GM10266 (cell line): ENCODE data around the gene HGS.

Experiments used
- DNase-seq: peaks from one replicate; pipeline ENCODE4 v3.0.0; 2012; ENCODE audit errors: extremely low spot score
- TF ChIP-seq, protein P1 (sequence below): IDR thresholded peaks from 2 replicates; pipeline ENCODE4 v1.5.1; 2012; ENCODE audit warnings: mild to moderate bottlenecking, low read depth; ENCODE audit not compliant: control insufficient read depth, insufficient read depth; ENCODE audit errors: missing control alignments

Gene HGS, protein sequence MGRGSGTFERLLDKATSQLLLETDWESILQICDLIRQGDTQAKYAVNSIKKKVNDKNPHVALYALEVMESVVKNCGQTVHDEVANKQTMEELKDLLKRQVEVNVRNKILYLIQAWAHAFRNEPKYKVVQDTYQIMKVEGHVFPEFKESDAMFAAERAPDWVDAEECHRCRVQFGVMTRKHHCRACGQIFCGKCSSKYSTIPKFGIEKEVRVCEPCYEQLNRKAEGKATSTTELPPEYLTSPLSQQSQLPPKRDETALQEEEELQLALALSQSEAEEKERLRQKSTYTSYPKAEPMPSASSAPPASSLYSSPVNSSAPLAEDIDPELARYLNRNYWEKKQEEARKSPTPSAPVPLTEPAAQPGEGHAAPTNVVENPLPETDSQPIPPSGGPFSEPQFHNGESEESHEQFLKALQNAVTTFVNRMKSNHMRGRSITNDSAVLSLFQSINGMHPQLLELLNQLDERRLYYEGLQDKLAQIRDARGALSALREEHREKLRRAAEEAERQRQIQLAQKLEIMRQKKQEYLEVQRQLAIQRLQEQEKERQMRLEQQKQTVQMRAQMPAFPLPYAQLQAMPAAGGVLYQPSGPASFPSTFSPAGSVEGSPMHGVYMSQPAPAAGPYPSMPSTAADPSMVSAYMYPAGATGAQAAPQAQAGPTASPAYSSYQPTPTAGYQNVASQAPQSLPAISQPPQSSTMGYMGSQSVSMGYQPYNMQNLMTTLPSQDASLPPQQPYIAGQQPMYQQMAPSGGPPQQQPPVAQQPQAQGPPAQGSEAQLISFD

DNA sequence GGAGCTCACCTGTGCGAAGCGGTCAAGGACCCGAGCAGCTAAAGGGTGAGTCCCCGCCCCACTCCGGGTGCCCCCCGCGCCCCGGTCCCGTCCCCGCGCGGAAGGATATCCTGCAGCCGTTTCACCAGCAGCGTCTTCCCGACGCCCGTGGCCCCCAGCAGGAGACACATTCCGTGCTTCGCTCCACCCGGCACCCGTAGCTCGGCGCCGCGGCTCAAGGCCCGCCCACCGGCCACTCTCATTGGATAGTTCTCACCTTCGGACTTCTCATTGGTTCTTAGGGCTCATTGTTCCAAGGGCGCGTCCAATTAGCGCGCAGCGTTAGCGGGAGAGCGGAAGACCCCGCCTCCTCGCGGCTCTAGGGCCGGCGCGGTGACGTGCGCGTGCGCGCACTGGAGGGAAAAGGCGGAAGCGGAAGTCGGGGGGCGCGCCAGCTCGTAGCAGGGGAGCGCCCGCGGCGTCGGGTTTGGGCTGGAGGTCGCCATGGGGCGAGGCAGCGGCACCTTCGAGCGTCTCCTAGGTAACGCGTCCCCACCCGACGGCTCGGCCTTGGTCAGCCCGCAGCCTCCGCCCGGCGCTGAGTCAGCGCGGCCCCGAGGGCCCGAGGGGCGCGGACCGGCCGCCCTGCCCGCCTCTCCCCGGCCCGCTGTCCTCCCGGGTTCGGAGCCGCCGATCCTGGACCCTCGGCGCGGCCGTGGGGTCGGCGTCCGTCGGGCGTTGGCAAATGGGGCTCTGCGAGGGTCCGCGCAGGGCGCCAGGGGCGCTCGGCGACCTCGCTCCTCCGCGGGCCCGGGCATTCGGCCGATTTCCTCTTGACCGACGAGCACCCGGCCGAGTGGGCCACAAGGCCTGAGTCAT, at the start of gene HGS, which contains the start of gene ARL16:
HGS (plus strand) TSS at position 428 of the 858 bp plus-strand sequence; CDS start at position 484, 56 bp downstream.
ARL16 (minus strand) TSS at position 214 of the 858 bp plus-strand sequence; CDS start at position 170, 44 bp downstream.
- TF ChIP-seq, protein P1, sequence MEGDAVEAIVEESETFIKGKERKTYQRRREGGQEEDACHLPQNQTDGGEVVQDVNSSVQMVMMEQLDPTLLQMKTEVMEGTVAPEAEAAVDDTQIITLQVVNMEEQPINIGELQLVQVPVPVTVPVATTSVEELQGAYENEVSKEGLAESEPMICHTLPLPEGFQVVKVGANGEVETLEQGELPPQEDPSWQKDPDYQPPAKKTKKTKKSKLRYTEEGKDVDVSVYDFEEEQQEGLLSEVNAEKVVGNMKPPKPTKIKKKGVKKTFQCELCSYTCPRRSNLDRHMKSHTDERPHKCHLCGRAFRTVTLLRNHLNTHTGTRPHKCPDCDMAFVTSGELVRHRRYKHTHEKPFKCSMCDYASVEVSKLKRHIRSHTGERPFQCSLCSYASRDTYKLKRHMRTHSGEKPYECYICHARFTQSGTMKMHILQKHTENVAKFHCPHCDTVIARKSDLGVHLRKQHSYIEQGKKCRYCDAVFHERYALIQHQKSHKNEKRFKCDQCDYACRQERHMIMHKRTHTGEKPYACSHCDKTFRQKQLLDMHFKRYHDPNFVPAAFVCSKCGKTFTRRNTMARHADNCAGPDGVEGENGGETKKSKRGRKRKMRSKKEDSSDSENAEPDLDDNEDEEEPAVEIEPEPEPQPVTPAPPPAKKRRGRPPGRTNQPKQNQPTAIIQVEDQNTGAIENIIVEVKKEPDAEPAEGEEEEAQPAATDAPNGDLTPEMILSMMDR: no peak
- peak; percentile 100 for DNase-seq

DNA sequence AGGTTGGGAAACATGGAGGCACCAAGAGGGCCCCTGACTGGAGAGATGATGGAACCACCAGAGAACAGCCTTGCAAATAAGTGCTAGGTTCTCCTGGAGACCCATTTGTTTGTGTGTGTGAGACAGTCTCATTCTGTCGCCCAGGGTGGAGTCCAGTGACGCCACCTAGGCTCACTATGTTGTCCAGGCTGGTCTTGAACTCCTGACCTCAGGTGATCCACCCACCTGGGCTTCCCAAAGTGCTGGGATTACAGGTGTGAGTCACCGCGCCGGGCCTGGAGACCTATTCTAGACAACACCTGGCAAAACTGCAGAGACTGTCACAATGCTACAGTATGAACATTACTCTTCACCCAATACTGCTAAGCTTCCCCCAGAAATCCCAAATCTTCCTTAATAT, 48.4 kb upstream of the HGS start:
- TF ChIP-seq, protein P1: no peak
- no peak for DNase-seq

DNA sequence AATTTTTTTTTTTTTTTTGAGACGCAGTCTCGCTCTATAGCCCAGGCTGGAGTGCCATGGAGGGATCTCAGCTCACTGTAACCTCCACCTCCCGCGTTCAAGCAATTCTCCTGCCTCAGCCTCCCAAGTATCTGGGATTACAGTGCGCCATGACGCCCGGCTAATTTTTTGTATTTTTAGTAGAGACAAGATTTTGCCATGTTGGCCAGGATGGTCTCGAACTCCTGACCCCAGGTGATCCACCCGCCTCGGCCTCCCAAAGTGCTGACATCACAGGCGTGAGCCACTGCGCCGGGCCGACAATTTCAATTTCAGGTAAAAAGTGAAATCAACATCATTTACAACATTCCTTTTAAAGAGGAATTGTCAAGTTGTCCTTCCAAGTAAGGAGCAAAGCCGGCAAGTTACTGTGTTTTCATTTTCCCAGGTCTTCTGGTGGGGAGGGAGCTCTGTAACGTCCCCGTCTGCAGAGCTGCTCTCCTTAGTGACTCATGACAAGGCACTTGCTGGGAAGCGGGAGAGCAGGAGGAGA, 47.8 kb upstream of the HGS start:
- peak; percentile 51 for DNase-seq
- TF ChIP-seq, protein P1: no peak

DNA sequence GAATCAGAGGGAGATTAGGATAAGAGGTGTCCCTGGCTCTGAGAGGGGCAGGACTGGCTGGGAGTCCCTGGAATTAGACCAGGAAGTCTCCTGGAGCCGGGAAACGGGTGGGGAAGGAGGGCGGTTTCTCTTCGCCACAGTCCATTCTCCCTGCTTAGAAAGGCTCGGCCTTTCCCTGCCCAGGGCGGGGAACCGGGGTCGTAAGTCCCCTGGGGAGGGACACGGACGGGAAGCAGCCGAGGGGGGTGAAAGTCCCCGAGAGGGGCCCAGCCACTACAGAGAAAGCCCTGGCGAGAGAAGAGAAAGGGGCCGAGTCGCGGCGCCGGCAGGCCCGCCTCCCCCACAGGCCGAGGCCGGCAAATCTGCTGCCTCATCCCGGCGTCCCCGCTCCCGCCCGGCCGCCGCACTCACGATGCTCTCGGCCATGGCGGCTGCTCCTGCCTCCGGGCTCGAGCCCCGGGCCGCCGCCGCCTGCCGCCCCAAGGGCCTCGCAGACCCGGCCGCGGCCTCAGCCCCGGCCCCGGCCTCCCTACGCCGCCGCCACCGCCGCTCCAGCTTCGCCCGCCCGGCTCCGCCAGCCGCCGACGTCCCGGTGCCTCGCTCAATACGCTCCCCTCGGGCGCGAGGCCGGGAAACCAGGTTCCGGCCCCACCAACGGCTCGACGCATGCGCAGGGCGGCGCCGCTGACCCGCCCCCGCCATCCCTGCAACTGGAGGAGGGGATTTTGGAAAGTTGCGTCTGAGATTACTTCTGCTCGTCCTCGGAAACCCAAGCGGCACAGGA, 47.1 kb upstream of the HGS start, which contains the start of the genes NPLOC4 and TSPAN10:
NPLOC4 (minus strand) TSS at position 608 of the 784 bp plus-strand sequence; CDS start at position 426, 182 bp downstream.
TSPAN10 (plus strand) TSS at position 692 of the 784 bp plus-strand sequence. CDS start 5,217 bp downstream, outside the sequence.
- TF ChIP-seq, protein P1: no peak
- peak; percentile 99 for DNase-seq

DNA sequence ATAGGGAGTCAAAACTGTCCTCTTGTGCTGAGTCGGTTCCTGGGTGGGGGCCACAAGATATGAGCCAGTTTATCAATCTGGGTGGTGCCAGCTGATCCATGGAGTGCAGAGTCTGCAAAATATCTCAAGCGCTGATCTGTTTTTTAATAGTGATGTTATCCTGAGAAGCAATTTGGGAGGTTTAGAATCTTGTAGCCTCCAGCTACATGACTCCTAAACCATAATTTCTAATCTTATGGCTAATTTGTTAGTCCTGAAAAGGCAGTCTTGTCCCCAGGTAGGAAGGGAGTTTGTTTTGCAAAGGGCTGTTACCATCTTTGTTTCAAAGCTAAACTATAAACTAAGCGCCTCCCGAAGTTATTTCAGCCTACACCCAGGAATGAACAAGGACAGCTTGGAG, 45.1 kb upstream of the HGS start:
- DNase-seq: no peak
- TF ChIP-seq, protein P1: no peak

DNA sequence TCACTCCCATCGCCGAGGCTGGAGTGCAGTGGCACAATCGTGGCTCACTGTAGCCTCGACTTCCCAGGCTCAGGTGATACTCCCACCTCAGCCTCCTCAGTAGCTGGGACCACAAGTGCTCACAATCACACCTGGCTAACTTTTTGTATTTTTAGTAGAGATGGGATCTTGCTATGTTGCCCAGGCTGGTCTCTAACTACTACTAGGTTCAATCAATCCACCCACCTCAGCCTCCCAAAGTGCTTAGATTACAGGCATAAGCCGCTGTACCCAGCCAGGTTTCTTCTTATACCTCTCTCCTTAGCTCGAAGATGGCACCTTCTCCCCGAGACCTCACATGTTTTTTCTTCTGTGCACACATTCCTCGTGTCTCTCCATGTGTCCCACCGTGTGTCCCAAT, 43.8 kb upstream of the HGS start:
- TF ChIP-seq, protein P1: no peak
- no peak for DNase-seq
